GM08714 (cell line): ENCODE results near the gene DAAM1.

Experiments
- H3K4me3 ChIP-seq: fragments of 200-500 bp; sonication (Bioruptor generic); 2 replicates; pipeline ENCODE4 v1.5.1; 2014; ENCODE audit warnings: mild to moderate bottlenecking, low read length, inconsistent platforms
- ZNF274 ChIP-seq: IDR thresholded peaks from 2 replicates; pipeline ENCODE4 v1.6.1; 2012; ENCODE audit warnings: mild to moderate bottlenecking, low read depth, low read length

DAAM1 gene

DNA sequence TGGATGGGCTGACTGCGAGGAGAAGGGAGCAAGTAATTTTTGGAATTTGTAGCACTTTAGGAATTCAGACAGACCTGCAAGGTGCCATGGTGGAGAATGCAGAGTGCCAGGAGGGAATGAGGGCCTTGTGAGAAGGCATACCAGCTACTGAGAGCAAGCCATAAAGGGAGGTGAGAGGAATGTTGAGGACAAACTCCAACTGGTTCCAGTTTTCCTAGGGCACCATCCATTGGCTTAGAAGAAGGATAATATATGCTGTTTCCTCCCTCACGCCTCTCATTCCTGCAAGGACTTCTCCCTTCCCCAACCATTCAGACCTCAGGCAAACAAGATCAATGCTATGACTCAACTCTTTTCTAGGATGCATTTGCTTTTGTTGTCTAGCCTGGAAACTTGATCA is 11.2 kb upstream of the DAAM1 start:
- TF ChIP-seq ZNF274 = no peak
- no peak overlapping the region for H3K4me3 ChIP-seq

GRCh38 chr14:59181791-59182190 is 6.7 kb upstream of the DAAM1 start:
- no peak overlapping the region for H3K4me3 ChIP-seq
- TF ChIP-seq ZNF274 = no peak

DNA sequence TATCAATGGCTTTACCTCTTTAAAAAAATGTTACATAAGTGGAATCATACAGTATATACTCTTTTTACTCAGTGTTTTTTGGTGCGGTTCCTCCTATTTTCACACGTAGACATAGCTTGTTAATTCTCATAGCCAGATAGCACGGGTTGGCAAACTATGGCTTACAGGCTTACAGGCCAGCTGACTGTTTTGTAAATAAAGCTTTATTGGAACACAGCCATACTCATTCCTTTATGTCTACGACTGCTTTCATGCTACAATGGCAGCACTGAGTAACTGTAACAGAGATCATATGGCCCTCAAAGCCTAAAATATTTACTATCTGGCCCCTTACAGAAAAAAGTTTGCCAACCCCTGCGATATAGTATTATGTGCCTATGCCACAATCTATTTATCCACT is 5.8 kb upstream of the DAAM1 start:
- no peak for TF ChIP-seq ZNF274
- H3K4me3 ChIP-seq = no peak overlapping the region

- no peak for TF ChIP-seq ZNF274
- no peak overlapping the region for H3K4me3 ChIP-seq
Observed at GRCh38 chr14:59183150-59183549, 5.3 kb upstream of the DAAM1 start.

DNA sequence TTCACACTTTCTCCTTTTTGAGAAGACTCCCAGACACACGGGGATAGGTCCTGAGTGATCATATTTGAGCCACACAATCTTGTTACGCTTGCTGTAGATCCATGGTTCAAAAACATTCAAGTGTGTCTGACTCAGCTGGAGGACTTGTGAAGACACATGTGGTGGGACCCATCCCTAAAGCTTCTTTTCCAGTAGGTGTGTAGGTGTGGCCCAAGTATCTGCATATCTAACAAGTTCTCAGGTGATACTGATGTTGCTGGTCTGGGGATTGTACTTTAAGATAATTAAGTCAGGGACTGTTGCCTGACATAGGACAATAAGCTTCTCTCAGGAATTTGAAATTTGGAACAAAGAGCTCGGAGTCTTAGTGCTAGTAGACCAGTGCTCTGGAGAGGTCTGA is 4.1 kb upstream of the DAAM1 start:
- no peak for TF ChIP-seq ZNF274
- no peak overlapping the region for H3K4me3 ChIP-seq

GRCh38 chr14:59185676-59186075 is 2.8 kb upstream of the DAAM1 start:
- H3K4me3 ChIP-seq = no peak overlapping the region
- TF ChIP-seq ZNF274 = no peak

- no peak for TF ChIP-seq ZNF274
- no peak overlapping the region for H3K4me3 ChIP-seq
Observed at GRCh38 chr14:59186306-59186705, 2.2 kb upstream of the DAAM1 start.

- H3K4me3 ChIP-seq = no peak overlapping the region
- no peak for TF ChIP-seq ZNF274
Observed at GRCh38 chr14:59187118-59187517, 1.3 kb upstream of the DAAM1 start.

GRCh38 chr14:59187802-59188460 is 536 bp upstream of the DAAM1 start:
- TF ChIP-seq ZNF274 = no peak

GRCh38 chr14:59189091-59189785 is 771 bp downstream of the DAAM1 start:
- no peak for TF ChIP-seq ZNF274
- peak overlapping the region; percentile 76 for H3K4me3 ChIP-seq

More at GRCh38 chr14:59187802-59188460, 536 bp upstream of the DAAM1 start:
- peak overlapping the region; percentile 62 for H3K4me3 ChIP-seq

GRCh38 chr14:59189786-59190368 is 1.4 kb downstream of the DAAM1 start:
- no peak for TF ChIP-seq ZNF274
- H3K4me3 ChIP-seq = peak overlapping the region; percentile 76

GRCh38 chr14:59190372-59190771 is 1.9 kb downstream of the DAAM1 start:
- peak overlapping the region; percentile 76 for H3K4me3 ChIP-seq

DNA sequence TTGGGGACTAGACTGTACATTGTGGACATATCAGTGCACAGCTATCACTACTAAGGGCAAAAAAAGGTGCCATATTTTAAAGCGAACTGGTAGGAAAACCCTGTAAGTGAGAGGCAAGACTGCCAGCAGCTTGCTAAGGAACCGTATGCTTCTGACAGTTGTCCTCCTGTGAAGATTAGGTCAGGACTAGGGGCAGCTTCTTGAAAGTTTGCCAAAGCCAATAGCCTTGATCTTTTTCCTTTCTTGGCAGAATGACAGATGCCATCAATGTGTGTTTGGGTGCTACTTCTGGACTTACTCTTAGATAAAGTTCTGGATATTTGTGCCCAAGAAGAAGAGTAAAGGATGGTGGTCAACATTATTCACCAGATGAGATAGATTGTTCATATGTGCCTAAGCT is 7.4 kb downstream of the DAAM1 start:
- no peak overlapping the region for H3K4me3 ChIP-seq
- no peak for TF ChIP-seq ZNF274

More at GRCh38 chr14:59190372-59190771, 1.9 kb downstream of the DAAM1 start:
- no peak for TF ChIP-seq ZNF274

DNA sequence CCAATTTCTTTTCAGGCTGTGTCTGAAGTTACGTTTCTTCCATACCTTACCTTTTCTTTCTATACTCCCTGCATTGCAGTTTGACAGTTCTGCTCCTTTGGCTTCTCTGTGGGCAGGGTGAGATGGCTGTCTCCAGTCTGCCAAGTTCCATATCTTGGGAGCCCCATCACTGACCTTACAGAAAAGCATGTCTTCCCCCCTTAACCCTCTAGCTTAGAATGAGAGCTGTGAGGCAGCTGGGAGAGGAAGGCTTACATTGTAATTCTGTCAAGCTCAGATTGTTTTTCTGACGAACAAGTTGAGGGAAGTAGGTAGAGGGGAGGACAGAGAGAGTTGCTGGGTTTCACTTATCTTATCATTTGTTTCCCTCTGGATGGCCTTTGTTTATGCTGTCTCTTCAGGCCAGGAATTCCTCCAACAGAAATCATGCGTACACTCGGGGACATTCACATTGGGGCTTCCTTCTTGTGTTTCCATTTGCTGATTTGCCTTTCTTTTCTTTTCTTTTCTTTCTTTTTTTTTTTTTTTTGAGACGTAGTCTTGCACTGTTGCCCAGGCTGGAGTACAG is 9.3 kb downstream of the DAAM1 start:
- no peak for TF ChIP-seq ZNF274
- H3K4me3 ChIP-seq = no peak overlapping the region

GRCh38 chr14:59199205-59199604 is 10.7 kb downstream of the DAAM1 start:
- TF ChIP-seq ZNF274 = no peak
- no peak overlapping the region for H3K4me3 ChIP-seq
